Measurements from ENCODE around the gene PDIA4. TPM values are rescaled to one million over a fixed set of nuclear protein-coding genes. Genes with fewer than 3 reads are reported as not detected.

PDIA4 gene
- total RNA-seq, 1 donor from 2014 or later: 142 TPM

GRCh38 chr7:149011491-149011890, 16.8 kb downstream of the PDIA4 start:
- Mint-ChIP-seq H3K9me3 (no peaks in the 10 kb centered on the region), H3K27ac (no peak overlapping the region), H3K4me3 (no peak overlapping the region), H3K36me3 (peaks cover 32% of the 10 kb centered on the region), H3K27me3 (ENCODE audit: insufficient read depth, low read depth) (peaks cover 4% of the 10 kb centered on the region), H3K4me1 (no peaks in the 10 kb centered on the region)
- Histone ChIP-seq H3K27me3 (no peaks in the 10 kb centered on the region), H3K4me1 (no peaks in the 10 kb centered on the region), H3F3A (ENCODE audit: low read depth) (no peaks in the 10 kb centered on the region), H3K9ac (no peak overlapping the region), H3K79me2 (ENCODE audit: low read depth) (no peaks in the 10 kb centered on the region), H3K36me3 (no peaks in the 10 kb centered on the region), H2AFZ (replicated peaks) (no peak overlapping the region), H4K20me1 (ENCODE audit: low read depth) (peaks cover 3% of the 10 kb centered on the region), H3K4me3 (no peak overlapping the region), H3K27ac (no peak overlapping the region), H3K4me2 (no peak overlapping the region), H3K9me3 (ENCODE audit: low read depth) (no peaks in the 10 kb centered on the region)
- DNase-seq (ENCODE audit: low spot score): no peak
- TF ChIP-seq EZH2phosphoT487 (IDR thresholded peaks at IDR 0.05): no peak
- no peak for TF ChIP-seq CTCF (IDR thresholded peaks at IDR 0.05)
- no peak for TF ChIP-seq EZH2 (IDR thresholded peaks at IDR 0.05)

GRCh38 chr7:149010451-149010850, 17.9 kb downstream of the PDIA4 start:
- peaks cover 33% of the 10 kb centered on the region for H3K36me3 Mint-ChIP-seq
- H4K20me1 ChIP-seq (ENCODE audit: low read depth): peaks cover 9% of the 10 kb centered on the region
- no peaks in the 10 kb centered on the region for H3K4me1 Mint-ChIP-seq
- no peak overlapping the region for H3K27ac ChIP-seq
- no peaks in the 10 kb centered on the region for H3K9me3 Mint-ChIP-seq
- no peak overlapping the region for H3K4me2 ChIP-seq
- H3K27ac Mint-ChIP-seq: no peak overlapping the region
- no peaks in the 10 kb centered on the region for H3K9me3 ChIP-seq (ENCODE audit: low read depth)
- no peak for DNase-seq (ENCODE audit: low spot score)
- peaks cover 4% of the 10 kb centered on the region for H3K27me3 Mint-ChIP-seq (ENCODE audit: insufficient read depth, low read depth)
- no peak overlapping the region for H3K4me3 ChIP-seq
- no peak overlapping the region for H3K9ac ChIP-seq
- no peaks in the 10 kb centered on the region for H3F3A ChIP-seq (ENCODE audit: low read depth)
- no peaks in the 10 kb centered on the region for H3K79me2 ChIP-seq (ENCODE audit: low read depth)
- H2AFZ ChIP-seq (replicated peaks): no peak overlapping the region
- TF ChIP-seq EZH2 (IDR thresholded peaks at IDR 0.05) (no peak), EZH2phosphoT487 (IDR thresholded peaks at IDR 0.05) (no peak), CTCF (IDR thresholded peaks at IDR 0.05) (no peak)
- no peak overlapping the region for H3K4me3 Mint-ChIP-seq
- H3K27me3 ChIP-seq: no peaks in the 10 kb centered on the region
- H3K36me3 ChIP-seq: no peaks in the 10 kb centered on the region
- H3K4me1 ChIP-seq: no peaks in the 10 kb centered on the region

GRCh38 chr7:149009527-149009926, 18.8 kb downstream of the PDIA4 start:
- peaks cover 4% of the 10 kb centered on the region for H3K27me3 Mint-ChIP-seq (ENCODE audit: insufficient read depth, low read depth)
- no peaks in the 10 kb centered on the region for H3K79me2 ChIP-seq (ENCODE audit: low read depth)
- no peak overlapping the region for H3K27ac ChIP-seq
- no peaks in the 10 kb centered on the region for H3K9me3 ChIP-seq (ENCODE audit: low read depth)
- no peak for TF ChIP-seq EZH2 (IDR thresholded peaks at IDR 0.05)
- no peak for TF ChIP-seq EZH2phosphoT487 (IDR thresholded peaks at IDR 0.05)
- TF ChIP-seq CTCF (IDR thresholded peaks at IDR 0.05): no peak
- H3K27me3 ChIP-seq: no peaks in the 10 kb centered on the region
- peaks cover 9% of the 10 kb centered on the region for H4K20me1 ChIP-seq (ENCODE audit: low read depth)
- no peak overlapping the region for H3K27ac Mint-ChIP-seq
- no peaks in the 10 kb centered on the region for H3K36me3 ChIP-seq
- H3F3A ChIP-seq (ENCODE audit: low read depth): no peaks in the 10 kb centered on the region
- H3K4me2 ChIP-seq: no peak overlapping the region
- no peak for DNase-seq (ENCODE audit: low spot score)
- no peak overlapping the region for H3K4me3 ChIP-seq
- no peak overlapping the region for H3K9ac ChIP-seq
- H2AFZ ChIP-seq (replicated peaks): no peak overlapping the region
- no peaks in the 10 kb centered on the region for H3K9me3 Mint-ChIP-seq
- no peaks in the 10 kb centered on the region for H3K4me1 ChIP-seq
- no peaks in the 10 kb centered on the region for H3K4me1 Mint-ChIP-seq
- no peak overlapping the region for H3K4me3 Mint-ChIP-seq
- peaks cover 29% of the 10 kb centered on the region for H3K36me3 Mint-ChIP-seq

Measured in neural progenitor cell (in vitro differentiated cells).